GM18526 (cell line): ENCODE measurements around the gene TNIK.

Experiments used
- POLR2A ChIP-seq: IDR thresholded peaks from 3 replicates; pipeline ENCODE4 v1.6.1; 2011; ENCODE audit not compliant: insufficient read length; ENCODE audit errors: extremely low read depth

Gene TNIK

GRCh38 chr3:171342200-171342599 lies 118.0 kb downstream of the TNIK start:
- TF ChIP-seq POLR2A: no peak

- no peak for TF ChIP-seq POLR2A
These were observed 119.8 kb downstream of the TNIK start for GRCh38 chr3:171340434-171340833.

GRCh38 chr3:171339598-171339997 lies 120.6 kb downstream of the TNIK start:
- TF ChIP-seq POLR2A: no peak

- no peak for TF ChIP-seq POLR2A
These were observed 123.8 kb downstream of the TNIK start for GRCh38 chr3:171336406-171336805.

- no peak for TF ChIP-seq POLR2A
These were observed 124.6 kb downstream of the TNIK start for GRCh38 chr3:171335559-171335958.

- no peak for TF ChIP-seq POLR2A
These were observed 125.8 kb downstream of the TNIK start for GRCh38 chr3:171334465-171334811.

- no peak for TF ChIP-seq POLR2A
These were observed 126.3 kb downstream of the TNIK start for GRCh38 chr3:171333784-171334464.

GRCh38 chr3:171330938-171331337 lies 129.3 kb downstream of the TNIK start:
- TF ChIP-seq POLR2A: no peak

- no peak for TF ChIP-seq POLR2A
These were observed 130.5 kb downstream of the TNIK start for GRCh38 chr3:171329746-171330145.

- TF ChIP-seq POLR2A: no peak
These were observed 131.7 kb downstream of the TNIK start for GRCh38 chr3:171328419-171329082.

- TF ChIP-seq POLR2A: no peak
These were observed 132.6 kb downstream of the TNIK start for GRCh38 chr3:171327441-171328174.

GRCh38 chr3:171326717-171327440 lies 133.3 kb downstream of the TNIK start:
- TF ChIP-seq POLR2A: no peak

GRCh38 chr3:171323938-171324536 lies 136.2 kb downstream of the TNIK start:
- no peak for TF ChIP-seq POLR2A

- TF ChIP-seq POLR2A: no peak
These were observed 138.4 kb downstream of the TNIK start for GRCh38 chr3:171321559-171322360.
